ENCODE results near the gene GRAMD1A.
A peak's percentile ranks its signal among the peaks of the same experiment; 100 is the strongest.

The GRAMD1A gene

GRCh38 chr19:35055715-35056179, 55.6 kb downstream of the GRAMD1A start:
- DNase-seq (ENCODE audit: low spot score): no peak

- no peak for DNase-seq (ENCODE audit: low spot score)
Observed at GRCh38 chr19:35056513-35057063, 56.5 kb downstream of the GRAMD1A start.

- no peak for DNase-seq (ENCODE audit: low spot score)
Observed at GRCh38 chr19:35058370-35058769, 58.2 kb downstream of the GRAMD1A start.

- DNase-seq (ENCODE audit: low spot score): no peak
Observed at GRCh38 chr19:35059006-35059798, 59.1 kb downstream of the GRAMD1A start.

- no peak for DNase-seq (ENCODE audit: low spot score)
Observed at GRCh38 chr19:35059799-35060091, 59.6 kb downstream of the GRAMD1A start.

- DNase-seq (ENCODE audit: low spot score): no peak
Observed at GRCh38 chr19:35060160-35060855, 60.2 kb downstream of the GRAMD1A start.

GRCh38 chr19:35061583-35062373, 61.7 kb downstream of the GRAMD1A start:
- DNase-seq (ENCODE audit: low spot score): no peak

- DNase-seq (ENCODE audit: low spot score): no peak
Observed at GRCh38 chr19:35062942-35063341, 62.8 kb downstream of the GRAMD1A start.

- DNase-seq (ENCODE audit: low spot score): peak; percentile 13
Observed at GRCh38 chr19:35063940-35064818, 64.1 kb downstream of the GRAMD1A start.

GRCh38 chr19:35065574-35065973, 65.5 kb downstream of the GRAMD1A start:
- DNase-seq (ENCODE audit: low spot score): no peak

- DNase-seq (ENCODE audit: low spot score): no peak
Observed at GRCh38 chr19:35066121-35066520, 66.0 kb downstream of the GRAMD1A start.

GRCh38 chr19:35066691-35067563, 66.8 kb downstream of the GRAMD1A start:
- DNase-seq (ENCODE audit: low spot score): peak; percentile 86

- DNase-seq (ENCODE audit: low spot score): no peak
Observed at GRCh38 chr19:35068941-35069634, 69.0 kb downstream of the GRAMD1A start.

- no peak for DNase-seq (ENCODE audit: low spot score)
Observed at GRCh38 chr19:35069696-35070095, 69.6 kb downstream of the GRAMD1A start.

- no peak for DNase-seq (ENCODE audit: low spot score)
Observed at GRCh38 chr19:35070471-35070870, 70.3 kb downstream of the GRAMD1A start.

- DNase-seq (ENCODE audit: low spot score): no peak
Observed at GRCh38 chr19:35073516-35073915, 73.4 kb downstream of the GRAMD1A start.

- no peak for DNase-seq (ENCODE audit: low spot score)
Observed at GRCh38 chr19:35073941-35074340, 73.8 kb downstream of the GRAMD1A start.

- no peak for DNase-seq (ENCODE audit: low spot score)
Observed at GRCh38 chr19:35074426-35075201, 74.5 kb downstream of the GRAMD1A start.

Measured in activated CD4-positive, alpha-beta T cell treated with anti-CD3 and anti-CD28 coated beads, Interleukin-2, Interleukin-4, amounts not matched to agents 100 ng/mL and 50 ng/mL, durations not matched to agents 16 hours and 8 hours (primary cell).